Peyer's patch (tissue), 4 donors: Measurements from ENCODE around the gene R3HDM4. TPM values are rescaled to one million over a fixed set of nuclear protein-coding genes. Genes with fewer than 3 reads are reported as not detected.

Experiments
- DNase-seq, 3 donors: peaks; one replicate each; pipeline ENCODE4 v3.0.0-alpha.2; 2017 to 2019
- H3K27ac ChIP-seq, 4 donors: fragments of 200-600 bp; sonication (generic); one replicate each; pipeline ENCODE4 v1.5.1; 2016 to 2019
- H3K27me3 ChIP-seq, 2 donors: fragments of 200-600 bp; sonication (generic); one replicate each; pipeline ENCODE4 v1.5.1; 2019
- H3K36me3 ChIP-seq, 3 donors: fragments of 200-600 bp; sonication (generic); one replicate each; pipeline ENCODE4 v1.5.1; 2016 to 2019
- H3K4me1 ChIP-seq, 4 donors: fragments of 200-600 bp; sonication (generic); one replicate each; pipeline ENCODE4 v1.5.1; 2016 to 2019
- H3K4me3 ChIP-seq, 4 donors: fragments of 200-600 bp; sonication (generic); 1 replicate in 3 of 4; 2 replicates in 1 of 4; pipeline ENCODE4 v1.5.1; 2016 to 2019; ENCODE audit warnings: mild to moderate bottlenecking in 1 of 4
- H3K9me3 ChIP-seq, 4 donors: fragments of 200-600 bp; sonication (generic); one replicate each; pipeline ENCODE4 v1.5.1; 2016 to 2019; ENCODE audit warnings: mild to moderate bottlenecking in 1 of 4
- CTCF ChIP-seq, 6 experiments: fragments of 450-650 bp in 4 of 6; fragments of 200-600 bp in 2 of 6; sonication (generic) in 1 of 6; IDR thresholded peaks; one replicate each; pipeline ENCODE4 v1.5.1; 2017 to 2019; ENCODE audit warnings: antibody characterized with exemption in 6 of 6, mild to moderate bottlenecking in 3 of 6, moderate library complexity in 1 of 6
- POLR2A ChIP-seq, 2 donors: fragments of 450-650 bp; IDR thresholded peaks; one replicate each; pipeline ENCODE4 v1.5.1; 2017; ENCODE audit warnings: antibody characterized with exemption in 2 of 2, mild to moderate bottlenecking in 2 of 2, moderate library complexity in 2 of 2
- total RNA-seq, 4 donors: library from RNA; depleted of rRNA; stranded (reverse); fragments of >200 nt; gene quantifications; one replicate each; pipeline ENCODE4 v1.1.0, GENCODE V29; 2016

R3HDM4 gene
- total RNA-seq, 4 donors from 2014 or later: 20.8 to 43.5 (median 34.8) TPM

DNA sequence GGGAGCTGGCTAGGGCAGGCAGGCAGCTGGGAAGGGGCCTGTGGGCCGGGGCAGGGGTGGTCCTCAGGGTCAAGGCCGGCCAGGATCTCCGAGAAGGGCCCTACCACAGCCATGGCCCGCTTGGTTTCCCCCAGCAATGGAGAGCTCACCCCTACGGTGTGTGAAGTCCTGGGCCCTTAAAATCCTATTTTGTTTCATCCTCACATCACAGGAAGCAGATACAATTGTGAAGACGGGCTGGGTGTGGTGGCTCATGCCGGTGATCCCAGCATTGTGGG is 11.0 kb downstream of the R3HDM4 start:
- Histone ChIP-seq H3K27ac (no peak overlapping the region), H3K36me3 (peaks cover 0 to 29% (median 0%) of the 10 kb centered on the region in 3 donors), H3K4me3 (no peak overlapping the region), H3K27me3 (no peaks in the 10 kb centered on the region), H3K9me3 (no peaks in the 10 kb centered on the region), H3K4me1 (peaks cover 0 to 4% (median 1%) of the 10 kb centered on the region in 4 donors)
- TF ChIP-seq POLR2A (IDR thresholded peaks at IDR 0.05) (no peak), CTCF (IDR thresholded peaks at IDR 0.05) (no peak)
- DNase-seq: no peak

DNA sequence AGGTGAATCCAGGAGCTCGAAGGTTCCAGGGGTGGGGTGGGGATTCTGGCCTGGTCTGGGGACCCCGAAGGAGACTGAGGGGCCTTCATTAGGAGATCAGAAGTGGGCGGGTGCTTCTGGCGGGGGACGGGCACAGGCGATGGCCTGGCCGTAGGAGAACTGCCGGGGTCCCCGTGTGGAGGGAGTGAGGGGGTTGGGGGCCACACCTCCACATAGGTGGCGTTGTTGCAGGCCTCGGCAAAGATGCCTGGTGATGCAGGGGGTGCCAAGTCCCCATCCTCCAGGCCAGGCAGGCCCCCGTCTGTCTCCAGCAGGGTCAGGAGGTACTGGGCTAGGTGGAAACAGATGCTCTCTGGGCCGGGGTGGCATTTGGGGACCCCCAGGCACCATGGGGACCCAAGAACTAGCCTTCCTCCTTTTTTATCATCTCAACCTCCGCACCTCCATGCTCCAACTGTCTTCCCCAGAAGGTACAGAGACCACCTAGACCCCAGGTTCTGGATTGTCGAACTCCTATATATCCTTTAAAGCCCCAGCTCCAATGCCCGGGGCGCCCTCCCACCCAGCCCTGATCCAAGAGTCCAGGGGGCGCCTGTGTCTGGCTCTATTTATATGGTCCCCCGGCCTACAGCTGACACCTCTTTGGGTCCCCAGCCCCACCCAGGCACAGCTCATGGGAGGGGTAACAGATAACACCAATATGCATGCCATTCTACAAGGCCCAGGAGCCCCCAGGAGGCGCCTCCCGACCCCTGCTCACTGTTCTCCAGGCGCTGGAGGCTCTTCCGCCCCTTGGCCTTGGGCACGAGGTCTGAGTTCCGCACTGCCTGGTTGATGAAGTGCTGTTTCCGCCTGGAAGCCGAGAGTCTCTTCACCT is 11.6 kb downstream of the R3HDM4 start:
- no peak for TF ChIP-seq CTCF (IDR thresholded peaks at IDR 0.05)
- TF ChIP-seq POLR2A (IDR thresholded peaks at IDR 0.05): no peak
- no peaks in the 10 kb centered on the region for H3K9me3 ChIP-seq
- DNase-seq: no peak
- peaks cover 0 to 2% (median 0%) of the 10 kb centered on the region in 4 donors for H3K4me1 ChIP-seq
- H3K27ac ChIP-seq: no peak overlapping the region
- H3K36me3 ChIP-seq: peaks cover 0 to 31% (median 0%) of the 10 kb centered on the region in 3 donors
- H3K27me3 ChIP-seq: no peaks in the 10 kb centered on the region
- H3K4me3 ChIP-seq: no peak overlapping the region

DNA sequence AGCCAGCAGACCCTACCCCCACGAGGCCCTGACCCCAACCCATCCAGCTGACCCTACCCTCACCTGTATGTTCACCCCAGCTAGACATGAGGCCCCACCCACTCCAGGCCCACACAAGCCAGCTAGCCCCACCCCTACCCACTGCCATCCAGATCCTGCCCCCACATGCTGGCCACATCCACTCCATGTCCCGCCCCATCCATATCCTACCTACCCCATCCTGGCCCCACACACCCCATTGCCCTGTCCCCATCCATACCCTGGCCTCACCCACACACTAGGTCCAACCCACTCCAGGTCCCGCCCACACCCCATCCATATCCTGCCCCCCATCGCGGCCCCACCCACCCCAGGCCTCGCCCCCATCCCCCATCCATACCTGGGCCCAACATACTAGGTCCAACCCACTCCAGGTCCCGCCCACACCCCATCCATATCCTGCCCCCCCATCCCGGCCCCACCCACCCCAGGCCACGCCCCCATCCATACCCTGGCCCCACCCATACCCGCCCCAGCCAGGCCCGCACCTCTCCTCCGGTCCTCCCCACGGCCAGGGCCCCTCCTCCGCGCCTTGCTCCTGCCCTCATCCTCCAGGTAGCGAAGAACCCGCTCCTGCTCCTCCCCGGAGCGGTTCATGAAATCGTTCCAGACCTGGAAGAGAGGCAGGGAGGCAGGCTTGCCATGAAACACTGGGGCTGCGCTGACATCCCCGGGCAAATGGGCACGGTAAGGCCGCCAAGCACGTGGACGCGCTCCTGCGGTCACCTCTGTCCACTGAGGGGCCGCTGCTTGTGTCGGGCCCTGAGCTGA is 12.5 kb downstream of the R3HDM4 start:
- peaks cover 0 to 31% (median 0%) of the 10 kb centered on the region in 3 donors for H3K36me3 ChIP-seq

DNA sequence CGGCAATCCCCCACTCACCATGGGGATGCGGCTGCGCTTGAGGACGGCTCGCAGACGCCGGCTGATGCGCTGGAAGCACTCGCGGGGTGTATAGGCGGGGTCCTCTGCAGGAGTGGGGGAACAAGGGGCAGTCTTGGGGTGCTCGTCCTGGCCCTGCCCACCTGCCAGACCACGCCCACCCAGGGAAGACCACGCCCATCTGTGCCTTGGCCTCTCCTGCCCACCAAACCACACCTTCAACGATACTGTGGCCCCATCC is 13.0 kb downstream of the R3HDM4 start:
- Histone ChIP-seq H3K27ac (peak overlapping the region in 1 of 4 donors; percentile 19), H3K4me1 (no peaks in the 10 kb centered on the region), H3K36me3 (peaks cover 0 to 31% (median 0%) of the 10 kb centered on the region in 3 donors), H3K27me3 (no peaks in the 10 kb centered on the region), H3K9me3 (no peaks in the 10 kb centered on the region), H3K4me3 (no peak overlapping the region)
- no peak for TF ChIP-seq POLR2A (IDR thresholded peaks at IDR 0.05)
- no peak for DNase-seq

More for the DNA sequence above, 12.5 kb downstream of the R3HDM4 start:
- Histone ChIP-seq H3K4me3 (no peak overlapping the region), H3K9me3 (no peaks in the 10 kb centered on the region), H3K27me3 (no peaks in the 10 kb centered on the region), H3K4me1 (no peaks in the 10 kb centered on the region), H3K27ac (peak overlapping the region in 1 of 4 donors; percentile 19)
- DNase-seq: peak in 1 of 3 donors; percentile 64
- no peak for TF ChIP-seq CTCF (IDR thresholded peaks at IDR 0.05)
- no peak for TF ChIP-seq POLR2A (IDR thresholded peaks at IDR 0.05)

GRCh38 chr19:899336-900042 is 13.5 kb downstream of the R3HDM4 start:
- no peaks in the 10 kb centered on the region for H3K27me3 ChIP-seq
- no peak overlapping the region for H3K27ac ChIP-seq
- no peaks in the 10 kb centered on the region for H3K4me1 ChIP-seq
- DNase-seq: no peak
- no peak for TF ChIP-seq POLR2A (IDR thresholded peaks at IDR 0.05)
- TF ChIP-seq CTCF (IDR thresholded peaks at IDR 0.05): no peak
- no peaks in the 10 kb centered on the region for H3K9me3 ChIP-seq
- H3K36me3 ChIP-seq: peaks cover 0 to 31% (median 0%) of the 10 kb centered on the region in 3 donors
- H3K4me3 ChIP-seq: no peak overlapping the region
